Measurements from ENCODE around the gene NRXN3.

The NRXN3 gene

DNA sequence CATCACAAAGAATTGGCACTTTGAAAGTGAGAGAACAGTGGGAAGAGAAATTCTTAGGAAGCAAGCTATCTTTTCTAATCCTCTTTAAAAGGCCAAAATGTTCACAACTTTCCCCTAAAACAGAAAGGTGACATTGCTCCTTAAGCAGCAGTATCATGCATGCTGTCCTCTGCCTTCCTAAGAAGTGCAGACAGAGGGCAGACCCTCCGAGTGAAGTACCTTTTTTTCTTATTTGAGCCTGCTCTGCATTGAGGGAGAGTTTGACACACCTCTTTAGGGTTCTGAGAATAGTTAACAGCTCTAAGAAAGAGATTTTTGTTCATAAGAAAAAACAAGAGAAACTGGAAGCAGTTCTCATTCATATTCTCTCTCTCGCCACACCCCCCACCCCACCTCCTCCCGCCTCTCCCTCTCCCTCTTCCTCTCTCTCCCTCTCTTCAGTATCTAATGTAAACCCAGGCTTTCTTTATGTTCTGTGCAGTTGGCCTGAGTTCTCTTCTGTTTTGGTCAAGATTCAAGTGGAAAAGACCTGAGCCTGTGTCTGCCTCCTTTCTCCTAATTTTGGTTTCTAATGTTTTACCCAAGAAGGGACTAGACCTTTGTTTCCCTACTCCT lies 1332.1 kb downstream of the NRXN3 start:
- TF ChIP-seq, protein P1, sequence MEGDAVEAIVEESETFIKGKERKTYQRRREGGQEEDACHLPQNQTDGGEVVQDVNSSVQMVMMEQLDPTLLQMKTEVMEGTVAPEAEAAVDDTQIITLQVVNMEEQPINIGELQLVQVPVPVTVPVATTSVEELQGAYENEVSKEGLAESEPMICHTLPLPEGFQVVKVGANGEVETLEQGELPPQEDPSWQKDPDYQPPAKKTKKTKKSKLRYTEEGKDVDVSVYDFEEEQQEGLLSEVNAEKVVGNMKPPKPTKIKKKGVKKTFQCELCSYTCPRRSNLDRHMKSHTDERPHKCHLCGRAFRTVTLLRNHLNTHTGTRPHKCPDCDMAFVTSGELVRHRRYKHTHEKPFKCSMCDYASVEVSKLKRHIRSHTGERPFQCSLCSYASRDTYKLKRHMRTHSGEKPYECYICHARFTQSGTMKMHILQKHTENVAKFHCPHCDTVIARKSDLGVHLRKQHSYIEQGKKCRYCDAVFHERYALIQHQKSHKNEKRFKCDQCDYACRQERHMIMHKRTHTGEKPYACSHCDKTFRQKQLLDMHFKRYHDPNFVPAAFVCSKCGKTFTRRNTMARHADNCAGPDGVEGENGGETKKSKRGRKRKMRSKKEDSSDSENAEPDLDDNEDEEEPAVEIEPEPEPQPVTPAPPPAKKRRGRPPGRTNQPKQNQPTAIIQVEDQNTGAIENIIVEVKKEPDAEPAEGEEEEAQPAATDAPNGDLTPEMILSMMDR (IDR thresholded peaks at IDR 0.05; ENCODE audit: borderline replicate concordance, insufficient read depth, low read depth, low read length) = no peak
- H3K4me3 ChIP-seq (ENCODE audit: low read depth, low read length) = no peak overlapping the region

DNA sequence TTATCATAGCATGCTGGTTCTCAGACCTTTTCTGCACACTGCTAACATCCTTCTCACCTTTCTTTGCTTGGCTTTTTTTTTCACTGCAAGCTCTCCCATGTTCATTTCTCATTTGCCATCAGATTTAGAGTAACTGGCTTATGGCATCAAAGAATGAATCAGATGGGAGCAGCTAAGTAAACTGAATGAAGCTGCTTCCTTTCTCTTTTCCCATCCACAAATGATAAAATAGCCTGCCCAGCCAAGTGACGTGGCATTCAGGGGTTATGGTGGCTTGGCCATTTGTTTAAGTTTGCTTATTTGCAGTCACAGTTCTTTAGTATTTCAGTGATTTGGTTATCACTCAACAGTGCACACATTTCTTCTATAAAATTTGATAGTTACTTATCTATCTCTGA lies 1332.6 kb downstream of the NRXN3 start:
- H3K4me3 ChIP-seq (ENCODE audit: low read depth, low read length) = no peak overlapping the region
- TF ChIP-seq, protein P1 (IDR thresholded peaks at IDR 0.05; ENCODE audit: borderline replicate concordance, insufficient read depth, low read depth, low read length) = no peak

DNA sequence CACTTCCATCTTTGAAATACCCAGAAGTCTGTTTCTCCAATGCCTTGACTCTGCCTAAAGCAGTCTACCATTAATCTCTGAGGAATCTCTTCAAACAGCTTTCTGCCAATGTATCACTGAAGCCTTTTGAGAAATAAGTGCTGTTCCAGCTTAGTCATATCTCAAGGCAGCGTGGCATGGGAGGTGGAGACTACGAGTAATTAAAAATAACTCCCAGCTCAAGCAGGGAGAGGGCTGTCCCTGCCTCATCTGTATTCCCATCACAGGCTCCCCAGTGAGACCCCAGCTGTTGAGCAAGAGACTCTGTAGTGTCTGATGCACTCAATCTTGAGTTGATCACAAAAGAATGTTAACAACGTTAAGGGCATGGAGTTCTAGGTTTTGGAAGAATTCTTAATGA lies 1340.5 kb downstream of the NRXN3 start:
- no peak overlapping the region for H3K4me3 ChIP-seq (ENCODE audit: low read depth, low read length)
- TF ChIP-seq, protein P1 (IDR thresholded peaks at IDR 0.05; ENCODE audit: borderline replicate concordance, insufficient read depth, low read depth, low read length) = no peak

DNA sequence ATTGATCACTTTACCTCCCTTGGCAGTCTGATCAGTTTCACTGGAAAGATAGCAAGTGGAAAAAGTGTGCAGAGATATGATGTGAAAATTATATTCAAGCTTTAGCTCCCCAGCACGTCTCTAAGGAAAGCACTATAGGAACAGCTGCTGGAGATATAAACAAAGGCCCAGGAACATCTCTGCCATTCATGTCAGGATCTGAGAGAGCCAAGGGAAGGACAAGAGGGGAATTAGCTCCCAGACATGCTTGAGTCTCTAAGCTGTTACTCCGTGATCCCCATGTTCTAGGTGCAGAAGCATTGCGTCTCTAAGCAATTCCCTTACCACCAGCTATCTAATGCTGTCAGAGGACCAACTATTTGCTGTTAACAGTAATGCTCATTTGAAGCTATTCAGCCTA lies 1341.0 kb downstream of the NRXN3 start:
- H3K4me3 ChIP-seq (ENCODE audit: low read depth, low read length) = no peak overlapping the region
- TF ChIP-seq, protein P1 (IDR thresholded peaks at IDR 0.05; ENCODE audit: borderline replicate concordance, insufficient read depth, low read depth, low read length) = no peak

DNA sequence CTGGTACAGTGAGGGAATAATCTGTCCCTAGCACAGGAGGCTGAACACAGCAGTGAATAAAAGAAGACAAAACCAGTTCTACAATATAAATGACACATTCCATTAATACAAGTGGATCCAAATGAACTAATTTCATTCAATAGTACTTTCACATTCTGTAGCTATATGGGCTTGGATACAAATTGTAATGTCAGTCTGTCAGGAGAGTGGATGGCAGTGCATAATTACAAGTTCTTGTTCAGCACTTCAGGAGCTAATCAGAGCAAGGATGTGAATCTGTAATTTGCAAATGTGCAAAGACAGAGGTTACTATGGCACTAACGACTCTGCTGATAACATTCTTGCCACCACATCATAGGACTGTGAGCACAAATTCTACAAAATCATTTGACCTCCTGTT lies 1343.3 kb downstream of the NRXN3 start:
- TF ChIP-seq, protein P1 (IDR thresholded peaks at IDR 0.05; ENCODE audit: borderline replicate concordance, insufficient read depth, low read depth, low read length) = no peak
- no peak overlapping the region for H3K4me3 ChIP-seq (ENCODE audit: low read depth, low read length)

DNA sequence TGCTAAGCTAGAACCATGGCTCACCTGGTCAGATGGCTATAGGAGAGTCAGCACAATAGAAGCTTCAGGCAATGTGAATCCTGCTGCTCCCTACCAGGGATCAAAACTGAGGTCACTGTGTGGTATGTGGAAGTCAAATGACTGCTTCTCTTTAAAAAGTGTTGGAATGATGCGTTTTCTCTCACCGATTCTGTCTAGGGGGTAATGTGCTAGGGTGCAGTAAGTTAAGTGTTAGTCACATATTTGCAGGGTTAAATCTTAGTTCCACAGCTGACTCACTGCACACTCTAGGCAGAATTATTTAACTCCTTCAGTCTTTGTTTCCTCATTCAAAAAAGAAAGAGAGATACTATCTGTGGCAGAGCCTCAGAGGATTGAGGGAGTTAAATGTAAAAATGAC lies 1344.5 kb downstream of the NRXN3 start:
- H3K4me3 ChIP-seq (ENCODE audit: low read depth, low read length) = no peak overlapping the region
- TF ChIP-seq, protein P1 (IDR thresholded peaks at IDR 0.05; ENCODE audit: borderline replicate concordance, insufficient read depth, low read depth, low read length) = no peak

DNA sequence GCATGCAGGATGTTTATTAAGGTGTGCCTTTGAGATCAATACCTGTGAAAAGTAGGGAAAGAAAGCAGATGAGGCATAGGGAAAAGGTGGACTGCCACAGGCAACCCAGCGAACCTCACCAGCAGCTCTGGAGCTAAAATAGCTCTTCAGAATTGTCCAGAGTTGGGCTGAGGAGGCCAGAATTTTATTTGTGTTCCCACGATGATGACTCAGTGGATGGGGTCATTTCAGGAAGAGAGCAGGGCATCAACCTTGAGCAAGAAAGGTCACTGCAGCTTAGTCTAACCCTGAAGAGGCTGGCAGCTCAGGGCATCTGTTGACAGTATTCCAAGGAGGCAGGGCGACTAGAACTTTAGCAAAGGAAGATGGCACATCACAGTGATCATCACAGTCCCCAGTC lies 1345.0 kb downstream of the NRXN3 start:
- TF ChIP-seq, protein P1 (IDR thresholded peaks at IDR 0.05; ENCODE audit: borderline replicate concordance, insufficient read depth, low read depth, low read length) = no peak
- H3K4me3 ChIP-seq (ENCODE audit: low read depth, low read length) = no peak overlapping the region
